K562 (cell line): ENCODE data around the gene C1orf122. TPM values are rescaled to one million over a fixed set of nuclear protein-coding genes. Genes with fewer than 3 reads are reported as not detected.

ENCODE experiments used
- ATAC-seq: fragments of 200-7000 bp; cut with Tn5 transposase; 3 replicates; pipeline ENCODE4 v1.9.1; 2020; ENCODE audit warnings: moderate library complexity
- BruUV-seq: library from RNA; stranded (reverse); fragments of 400-500 nt; replicated peaks from 2 replicates; lab custom pipeline; 2021; lab: Mats Ljungman, UMichigan
- CTCF ChIA-PET: fragments of 300-600 bp; formaldehyde crosslinking; extraction: SDS; loops from one replicate; lab custom pipeline; 2021; ENCODE audit warnings: low intra/inter-chr PET ratio; lab: Yijun Ruan, JAX
- POLR2A ChIA-PET: fragments of 300-600, 350-650 bp; sonication (Branson Sonifier 250); formaldehyde crosslinking; extraction: SDS; loops from one replicate; lab custom pipeline; 2021; ENCODE audit warnings: antibody characterized with exemption, inconsistent platforms; lab: Yijun Ruan, JAX
- DNase-seq, 4 experiments: peaks; one replicate each; pipeline versions ENCODE4 v3.0.0 to v3.0.0-alpha.2; 2011 to 2018; ENCODE audit warnings: low spot score in 3 of 4, mixed read lengths in 3 of 4; ENCODE audit errors: extremely low read depth in 1 of 4
- FAIRE-seq: peaks from 2 replicates; lab custom pipeline; 2011; peaks lifted over from hg19 to GRCh38; lab: Jason Lieb, UNC
- H2AFZ ChIP-seq: 2 replicates; pipeline ENCODE4 v1.6.0; 2011; ENCODE audit warnings: low read depth, low read length, control low read depth, inconsistent platforms
- H3K27ac ChIP-seq: fragments of 200-600 bp; 3 replicates; pipeline ENCODE4 v1.8.0; 2011; ENCODE audit warnings: low read depth, mild to moderate bottlenecking, control low read depth, inconsistent platforms, low read length, moderate library complexity, mixed read lengths; ENCODE audit errors: extremely low read depth
- H3K27me3 ChIP-seq, 2 experiments: fragments of 300-600 bp in 1 of 2; 2 replicates in 1 of 2; 3 replicates in 1 of 2; pipeline versions ENCODE4 v1.6.0 to v1.8.0; 2011; ENCODE audit warnings: inconsistent platforms in 2 of 2, low read length in 2 of 2, mild to moderate bottlenecking in 1 of 2, mixed read lengths in 1 of 2, moderate library complexity in 1 of 2; ENCODE audit not compliant: control insufficient read depth in 2 of 2, insufficient read depth in 2 of 2
- H3K36me3 ChIP-seq: fragments of 300-600 bp; 3 replicates; pipeline ENCODE4 v1.8.0; 2011; ENCODE audit warnings: mild to moderate bottlenecking, low read length, inconsistent platforms; ENCODE audit not compliant: control insufficient read depth, insufficient read depth
- H3K4me1 ChIP-seq, 2 experiments: fragments of 200-600 bp in 1 of 2; replicated peaks in 1 of 2; 2 replicates in 1 of 2; 3 replicates in 1 of 2; pipeline versions ENCODE4 v1.5.1 to v1.8.0; 2011; ENCODE audit warnings: inconsistent platforms in 2 of 2, low read length in 2 of 2, mild to moderate bottlenecking in 1 of 2, mixed read lengths in 1 of 2, moderate library complexity in 1 of 2; ENCODE audit not compliant: control insufficient read depth in 2 of 2, insufficient read depth in 2 of 2
- H3K4me2 ChIP-seq: 2 replicates; pipeline ENCODE4 v1.6.1; 2011; ENCODE audit warnings: low read length, control low read depth, inconsistent platforms, mixed read lengths; ENCODE audit not compliant: insufficient read depth
- H3K4me3 ChIP-seq: fragments of 200-600 bp; sonication (generic), shearing (Covaris generic); 2 replicates; pipeline ENCODE4 v1.5.1; 2016; ENCODE audit warnings: control low read depth, inconsistent platforms
- H3K79me2 ChIP-seq: fragments of 200-600 bp; 3 replicates; pipeline ENCODE4 v1.8.0; 2011; ENCODE audit warnings: low read length, inconsistent platforms; ENCODE audit not compliant: control insufficient read depth, insufficient read depth
- H3K9ac ChIP-seq, 2 experiments: 2 replicates each; pipeline versions ENCODE4 v1.6.0 to v1.6.1; 2011; ENCODE audit warnings: low read depth in 2 of 2, low read length in 2 of 2, control low read depth in 1 of 2, inconsistent platforms in 1 of 2, mild to moderate bottlenecking in 1 of 2, mixed read lengths in 1 of 2; ENCODE audit not compliant: insufficient read depth in 1 of 2
- H3K9me1 ChIP-seq: one replicate; pipeline ENCODE4 v1.6.0; 2011; ENCODE audit warnings: inconsistent platforms, mild to moderate bottlenecking, low read length, moderate library complexity; ENCODE audit not compliant: control insufficient read depth, insufficient read depth
- H3K9me3 ChIP-seq: replicated peaks from 2 replicates; pipeline ENCODE4 v1.5.1; 2011; ENCODE audit warnings: low read depth, low read length, inconsistent platforms; ENCODE audit not compliant: control insufficient read depth, insufficient read depth
- H4K20me1 ChIP-seq: replicated peaks from 2 replicates; pipeline ENCODE4 v1.6.1; 2011; ENCODE audit warnings: low read length, inconsistent platforms, mixed read lengths; ENCODE audit not compliant: control insufficient read depth, insufficient read depth
- CCAR2 ChIP-seq: fragments of 200-400 bp; formaldehyde crosslinking; IDR thresholded peaks from 2 replicates; pipeline ENCODE4 v1.6.1; 2017; ENCODE audit warnings: mild to moderate bottlenecking, low read depth, low read length
- POLR2H ChIP-seq: IDR thresholded peaks from 2 replicates; pipeline ENCODE4 v1.6.1; 2016; ENCODE audit warnings: missing genetic modification characterization, low read depth, mild to moderate bottlenecking, control low read depth, missing compliant biosample characterization, moderate library complexity
- RBM14 ChIP-seq: fragments of 200-400 bp; formaldehyde crosslinking; IDR thresholded peaks from 2 replicates; pipeline ENCODE4 v1.6.1; 2018; ENCODE audit warnings: low read depth, mild to moderate bottlenecking, low read length, moderate library complexity, borderline replicate concordance; ENCODE audit not compliant: insufficient read depth
- RUNX1 ChIP-seq: sonication (generic); IDR thresholded peaks from 2 replicates; pipeline ENCODE4 v1.6.1; 2016; ENCODE audit warnings: antibody characterized with exemption, low read depth
- ZNF41 ChIP-seq: fragments of 250-450 bp; sonication (Bioruptor Pico); conservative IDR thresholded peaks from 2 replicates; pipeline ENCODE4 v1.4.0; 2020; ENCODE audit warnings: mild to moderate bottlenecking
- WGBS: fragments of 100-300 bp; shearing (Covaris generic); methylation state at CpG from one replicate; pipeline ENCODE4 v1.1.6; 2016; ENCODE audit warnings: low coverage, mixed read lengths; ENCODE audit not compliant: insufficient coverage; ENCODE audit errors: missing lambda C conversion rate; 5-methylcytosine and 5-hydroxymethylcytosine counted together
- in situ Hi-C: fragments of 300-500 bp; cut with MboI; formaldehyde crosslinking; loops from 4 replicates; pipeline ENCODE4 v1.15.0; 2018; ENCODE audit warnings: inconsistent platforms, mixed read lengths
- intact Hi-C: fragments of 100-400 bp; cut with micrococcal nuclease; formaldehyde crosslinking; loops from 2 replicates; pipeline ENCODE4 v1.14.2; 2022
- polyA plus RNA-seq, 8 experiments: library from polyadenylated mRNA; depleted of rRNA in 4 of 8; stranded (reverse) in 5 of 8; unstranded in 3 of 8; fragments of >200 nt; fragmentation: Nextera tagmentation in 2 of 8; fragmentation: Illumina TruSeq in 1 of 8; extraction: Ambion mirVana in 2 of 8; extraction: Trizol in 1 of 8; gene quantifications; 2 replicates each; pipeline versions ENCODE4 v1.2.1 to v1.2.3, GENCODE V29; 2011 to 2014; ENCODE audit warnings: inconsistent platforms in 1 of 8, missing spikeins in 1 of 8
- total RNA-seq, 7 experiments: library from RNA; depleted of rRNA in 6 of 7; stranded (reverse); fragments of >200 nt in 6 of 7; fragmentation: Illumina TruSeq in 2 of 7; extraction: Trizol in 2 of 7; gene quantifications; 2 replicates each; pipeline versions ENCODE4 v1.2.1 to v1.2.3, GENCODE V29; 2011 to 2021; ENCODE audit warnings: low replicate concordance in 1 of 7
- TF ChIP-seq, protein P1 (sequence below): IDR thresholded peaks from 2 replicates; pipeline ENCODE4 v1.6.1; 2012; ENCODE audit warnings: low read depth, low read length, improper control_type of control experiment, borderline replicate concordance

The C1orf122 gene
- total and polyA plus RNA-seq, 9 of the 15 experiments (the other 6 are each of a cell fraction or from before 2014, with no cell fraction given) = 3.6 to 70.9 (median 17.3) TPM

DNA sequence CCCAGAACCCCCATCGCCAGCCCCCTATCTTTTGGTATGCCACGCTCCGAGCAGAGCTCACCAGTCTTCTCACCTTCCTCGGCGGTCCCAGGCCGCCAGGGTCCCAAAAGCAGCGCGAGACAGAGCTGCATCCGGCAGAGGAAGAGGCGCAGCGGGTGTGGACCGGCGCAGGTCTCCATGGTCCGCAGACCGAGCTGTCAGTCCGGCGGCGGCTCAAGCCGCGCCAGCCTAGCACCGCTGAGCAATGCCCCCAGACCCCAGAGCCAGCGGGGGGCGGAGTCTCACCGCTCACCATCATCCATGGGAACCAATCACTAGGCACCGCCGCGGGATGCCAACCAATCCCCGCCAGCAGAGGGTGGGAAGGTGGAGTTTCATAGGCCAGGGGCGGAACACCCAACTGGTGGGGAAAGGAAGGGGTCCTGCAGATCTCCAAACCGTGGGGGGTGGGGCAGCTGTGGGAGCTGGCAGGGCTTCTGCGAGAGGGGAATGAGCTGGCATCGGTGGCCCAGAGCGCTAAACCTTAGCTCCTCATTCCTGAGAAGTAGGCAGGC, 42.6 kb upstream of the C1orf122 start, which contains the start of gene EPHA10:
Gene EPHA10, minus strand, starts transcription at position 233 of the 554 bp plus-strand sequence. Its CDS starts 54 bp downstream, at position 179.
- no peaks in the 10 kb centered on the region for H3K36me3 ChIP-seq
- no peak within 1 kb of the TSS for H3K27ac ChIP-seq
- ChIA-PET POLR2A (interaction anchor here (0.5 to 1.7 kb wide), 5 partner anchors 10 to 357 kb away, joined by 3 to 6 read pairs (median 4); a partner anchor contains a TSS), CTCF (no interaction called here)
- in situ Hi-C loops (no loop called here), intact Hi-C loops (loop anchor here (10.0 kb wide), 1 partner anchor 160 kb away; no protein-coding TSS in a partner anchor)
- no peaks in the 10 kb centered on the region for H3K9me1 ChIP-seq
- H3K4me1 ChIP-seq = peaks cover 4 to 34% of the 10 kb centered on the region in 2 experiments; a peak in 3 of 5 replicates
- peak within 1 kb of the TSS in 1 of 2 experiments; percentile 37; a peak in 1 of 4 replicates for H3K9ac ChIP-seq
- peaks cover 11% of the 10 kb centered on the region for H4K20me1 ChIP-seq
- peaks cover 34 to 42% of the 10 kb centered on the region in 2 experiments for H3K27me3 ChIP-seq
- ATAC-seq (peak; percentile 11; the same call in 1 of the 3 replicates), DNase-seq (no peak), FAIRE-seq (no peak)
- peak within 1 kb of the TSS; percentile 6; the same call in 1 of the 2 replicates for H3K4me2 ChIP-seq
- no peaks in the 10 kb centered on the region for H3K9me3 ChIP-seq
- 35% methylated on average over 23 of the region's 33 CpGs for WGBS
- no peaks in the 10 kb centered on the region for H3K79me2 ChIP-seq
- no peak within 1 kb of the TSS for H3K4me3 ChIP-seq
- no TSS peak for BruUV-seq
- no peak for TF ChIP-seq CCAR2
- no peak for TF ChIP-seq RUNX1
- TF ChIP-seq ZNF41 (CRISPR knock-in tag) = no peak
- TF ChIP-seq POLR2H = no peak
- TF ChIP-seq RBM14 = 0 out of 2 replicates have a peak, but pooled peaks have one; percentile 63
- TF ChIP-seq, protein P1, sequence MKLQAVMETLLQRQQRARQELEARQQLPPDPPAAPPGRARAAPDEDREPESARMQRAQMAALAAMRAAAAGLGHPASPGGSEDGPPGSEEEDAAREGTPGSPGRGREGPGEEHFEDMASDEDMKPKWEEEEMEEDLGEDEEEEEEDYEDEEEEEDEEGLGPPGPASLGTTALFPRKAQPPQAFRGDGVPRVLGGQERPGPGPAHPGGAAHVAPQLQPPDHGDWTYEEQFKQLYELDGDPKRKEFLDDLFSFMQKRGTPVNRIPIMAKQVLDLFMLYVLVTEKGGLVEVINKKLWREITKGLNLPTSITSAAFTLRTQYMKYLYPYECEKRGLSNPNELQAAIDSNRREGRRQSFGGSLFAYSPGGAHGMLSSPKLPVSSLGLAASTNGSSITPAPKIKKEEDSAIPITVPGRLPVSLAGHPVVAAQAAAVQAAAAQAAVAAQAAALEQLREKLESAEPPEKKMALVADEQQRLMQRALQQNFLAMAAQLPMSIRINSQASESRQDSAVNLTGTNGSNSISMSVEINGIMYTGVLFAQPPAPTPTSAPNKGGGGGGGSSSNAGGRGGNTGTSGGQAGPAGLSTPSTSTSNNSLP = no peak
- H2AFZ ChIP-seq = no peak within 1 kb of the TSS
